Measurements from ENCODE around the gene NCOR2. TPM values are rescaled to one million over a fixed set of nuclear protein-coding genes. Genes with fewer than 3 reads are reported as not detected.
A peak's percentile ranks its signal among the peaks of the same experiment; 100 is the strongest.

Gene NCOR2
- total and polyA plus RNA-seq, 2 of the 8 experiments (the other 6 are each of a cell fraction or from before 2014, with no cell fraction given) = 14.8 to 275 TPM

DNA sequence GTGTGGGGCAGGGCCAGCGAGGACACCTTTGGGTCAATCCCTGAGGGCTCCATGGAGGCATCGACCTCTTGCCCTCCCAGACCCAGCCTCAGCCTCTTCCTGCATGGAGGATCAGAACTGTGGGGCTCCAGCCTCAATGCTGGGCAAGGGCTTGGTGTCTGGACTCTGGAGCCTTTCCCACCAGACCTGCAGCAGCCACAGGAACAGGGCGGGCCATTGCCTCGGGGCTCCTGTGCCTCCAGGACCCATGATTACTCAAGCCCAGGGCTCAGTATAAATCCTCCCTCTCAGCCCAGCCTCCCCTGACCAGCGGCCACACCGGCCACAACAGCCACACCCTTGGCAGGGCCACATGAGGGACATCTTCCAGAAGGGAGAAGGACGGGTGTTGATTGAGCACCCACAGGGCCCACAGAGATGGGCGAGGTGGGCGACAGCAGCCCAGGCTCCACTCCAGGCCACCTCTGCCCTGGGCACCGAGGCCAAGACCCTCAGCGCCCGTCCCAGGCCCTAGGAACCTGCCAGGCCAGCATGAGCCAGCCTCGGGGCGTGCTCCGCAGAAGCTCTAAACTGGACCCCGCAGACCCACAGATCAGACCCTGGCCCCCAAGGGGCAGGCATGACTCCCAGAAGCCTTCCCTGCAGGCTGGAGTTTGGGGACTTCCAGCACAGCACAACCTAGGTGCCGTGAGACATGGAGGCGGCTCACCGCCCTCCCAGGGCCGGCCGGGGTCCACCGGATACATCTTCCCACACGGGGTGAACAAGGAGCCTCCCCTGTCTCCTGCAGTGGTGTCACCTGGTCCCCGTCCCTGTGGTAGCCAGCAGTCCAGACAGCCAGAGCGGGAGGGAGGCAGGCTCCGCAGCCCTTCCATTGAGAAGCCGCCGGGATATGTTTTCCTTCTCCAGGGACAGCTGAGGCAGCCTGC is 25.1 kb downstream of the NCOR2 start:
- no peak overlapping the region for H3K4ac ChIP-seq (replicated peaks; ENCODE audit: insufficient read length, low read depth, low read length)
- no peak overlapping the region for H2AFZ ChIP-seq (ENCODE audit: low read length)
- no peaks in the 10 kb centered on the region for H3K27me3 ChIP-seq (replicated peaks in 1 of 4; ENCODE audit: control insufficient read depth in 3 of 4, extremely low read depth in 1 of 4, insufficient read depth in 3 of 4, low read length in 3 of 4)
- H3K18ac ChIP-seq (ENCODE audit: extremely low read depth, low read length) = no peak overlapping the region; the same call in 1 of the 2 replicates
- TF ChIP-seq BCL11A (IDR thresholded peaks at IDR 0.05; ENCODE audit: low read depth in 2 of 2, low read length in 2 of 2) (no peak), MAX (IDR thresholded peaks at IDR 0.05) (no peak), BACH1 (IDR thresholded peaks at IDR 0.05; ENCODE audit: low read length) (no peak), PHF8 (conservative IDR thresholded peaks at IDR 0.05; ENCODE audit: low read depth, low read length) (no peak), TAF1 (IDR thresholded peaks at IDR 0.05; ENCODE audit: low read depth, low read length) (no peak), POLR2A (IDR thresholded peaks at IDR 0.05; ENCODE audit: control extremely low read depth in 1 of 2, low read depth in 2 of 2, low read length in 2 of 2) (no peak), CTBP2 (IDR thresholded peaks at IDR 0.05; ENCODE audit: borderline replicate concordance, insufficient read depth, insufficient read length, low read length) (no peak), KDM4A (IDR thresholded peaks at IDR 0.05; ENCODE audit: low read depth, low read length, severe bottlenecking) (no peak), HDAC2 (IDR thresholded peaks at IDR 0.05; ENCODE audit: borderline replicate concordance in 1 of 2, low read depth in 2 of 2, low read length in 2 of 2) (no peak)
- TF ChIP-seq, protein P1, sequence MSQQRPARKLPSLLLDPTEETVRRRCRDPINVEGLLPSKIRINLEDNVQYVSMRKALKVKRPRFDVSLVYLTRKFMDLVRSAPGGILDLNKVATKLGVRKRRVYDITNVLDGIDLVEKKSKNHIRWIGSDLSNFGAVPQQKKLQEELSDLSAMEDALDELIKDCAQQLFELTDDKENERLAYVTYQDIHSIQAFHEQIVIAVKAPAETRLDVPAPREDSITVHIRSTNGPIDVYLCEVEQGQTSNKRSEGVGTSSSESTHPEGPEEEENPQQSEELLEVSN (IDR thresholded peaks at IDR 0.05) = no peak
- H3K9me3 ChIP-seq (ENCODE audit: insufficient read depth in 2 of 2, low read depth in 1 of 2, low read length in 1 of 2) = no peaks in the 10 kb centered on the region
- H4K5ac ChIP-seq (ENCODE audit: insufficient read length, low read depth, low read length) = no peak overlapping the region
- no peak overlapping the region for H3K4me2 ChIP-seq (ENCODE audit: insufficient read depth in 1 of 2, low read depth in 2 of 2, low read length in 2 of 2)
- H3K4me1 ChIP-seq (replicated peaks in 1 of 4; ENCODE audit: control insufficient read depth in 3 of 4, insufficient read depth in 4 of 4, low read length in 3 of 4) = peaks cover 0 to 53% (median 27%) of the 10 kb centered on the region in 4 experiments; a peak in 6 of 7 replicates
- no peak overlapping the region; the same call in 1 of the 2 replicates for H3K27ac ChIP-seq (ENCODE audit: low read depth, low read length)
- H2BK15ac ChIP-seq (ENCODE audit: low read length) = no peak overlapping the region; the same call in 1 of the 2 replicates
- DNase-seq (ENCODE audit: low read depth in 1 of 2, low spot score in 2 of 2) (no peak), FAIRE-seq (no peak)
- H3K4me3 ChIP-seq (ENCODE audit: extremely low read depth in 1 of 4, insufficient read depth in 2 of 4, low read depth in 3 of 4, low read length in 4 of 4) = no peak overlapping the region
- no peak overlapping the region; the same call in none of the 2 replicates for H4K8ac ChIP-seq (ENCODE audit: extremely low read depth, insufficient read depth, low read length)
- no peak overlapping the region for H2BK120ac ChIP-seq (replicated peaks; ENCODE audit: low read depth, low read length)
- peaks cover 13% of the 10 kb centered on the region for H3K79me1 ChIP-seq (ENCODE audit: low read depth, low read length)
- CTCF ChIA-PET (ENCODE audit: partially characterized antibody) = interaction anchor here (1.3 kb wide), 1 partner anchor 32 kb away, joined by 3 read pairs; no protein-coding TSS in a partner anchor
- no peak overlapping the region for H3K14ac ChIP-seq (ENCODE audit: insufficient read length)
- POLR2A ChIA-PET (ENCODE audit: partially characterized antibody) = no interaction called here
- H2BK5ac ChIP-seq (ENCODE audit: low read depth, low read length) = peak overlapping the region; percentile 68
- no peak overlapping the region for H2BK12ac ChIP-seq (ENCODE audit: low read depth, low read length)
- no peaks in the 10 kb centered on the region for H3K36me3 ChIP-seq (ENCODE audit: control insufficient read depth in 2 of 4, insufficient read depth in 4 of 4, low read length in 3 of 4)
- H3K9ac ChIP-seq (replicated peaks in 1 of 4; ENCODE audit: extremely low read depth in 1 of 4, low read depth in 3 of 4, low read length in 3 of 4) = no peak overlapping the region
- H3K23me2 ChIP-seq (ENCODE audit: low read depth, low read length) = no peaks in the 10 kb centered on the region
- no peak overlapping the region for H2BK20ac ChIP-seq (ENCODE audit: low read length)
- peaks cover 28 to 48% of the 10 kb centered on the region in 2 experiments for H4K20me1 ChIP-seq (replicated peaks in 1 of 2; ENCODE audit: control insufficient read depth in 1 of 2, insufficient read depth in 2 of 2, low read length in 2 of 2)
- no peak overlapping the region for H4K91ac ChIP-seq (replicated peaks; ENCODE audit: insufficient read length, low read length)
- peak overlapping the region; percentile 65 for H2AK5ac ChIP-seq (ENCODE audit: low read depth, low read length)
- no peak overlapping the region for H3K23ac ChIP-seq (ENCODE audit: insufficient read length)
- H3K56ac ChIP-seq (replicated peaks; ENCODE audit: insufficient read length, low read depth, low read length) = no peak overlapping the region
- 93% methylated on average over 28 of the region's 28 CpGs; no CpG with 5 or more reads in 1 of the 2 experiments for WGBS, 2 experiments (ENCODE audit: extremely low coverage in 1 of 2, insufficient coverage in 1 of 2, insufficient read length in 1 of 2, insufficient replicate concordance in 2 of 2, low coverage in 1 of 2, low lambda C conversion rate in 2 of 2, missing lambda C conversion rate in 1 of 2)
- peaks cover 50 to 88% of the 10 kb centered on the region in 2 experiments for H3K79me2 ChIP-seq (ENCODE audit: control insufficient read depth in 1 of 2, insufficient read depth in 2 of 2, low read length in 2 of 2)

All from H1 (cell line).